HEK293 (cell line): ENCODE data around the gene BAZ2B.

Source experiments
- CTCF ChIA-PET: fragments of 350-600 bp; formaldehyde crosslinking; extraction: SDS; loops from one replicate; lab custom pipeline; 2021; ENCODE audit warnings: antibody characterized with exemption; lab: Yijun Ruan, JAX
- POLR2A ChIA-PET: fragments of 300-600 bp; formaldehyde crosslinking; extraction: SDS; loops from one replicate; lab custom pipeline; 2020; ENCODE audit warnings: antibody characterized with exemption, inconsistent platforms; lab: Yijun Ruan, JAX
- H3K27ac ChIP-seq: fragments of 200-500 bp; sonication (Bioruptor generic); 2 replicates; pipeline ENCODE4 v1.5.1; 2014; ENCODE audit warnings: low read depth, low read length, control low read depth, inconsistent platforms; ENCODE audit errors: extremely low read depth
- H3K36me3 ChIP-seq, 2 experiments: fragments of 200-500 bp in 1 of 2; sonication (Bioruptor generic) in 1 of 2; 1 replicate in 1 of 2; 2 replicates in 1 of 2; pipeline ENCODE4 v1.5.1; 2014 to 2017; ENCODE audit warnings: inconsistent platforms in 2 of 2, low read length in 2 of 2; ENCODE audit not compliant: control insufficient read depth in 2 of 2, insufficient read depth in 1 of 2
- H3K4me1 ChIP-seq: fragments of 200-500 bp; sonication (Bioruptor generic); 2 replicates; pipeline ENCODE4 v1.5.1; 2014; ENCODE audit warnings: mild to moderate bottlenecking, low read length, inconsistent platforms; ENCODE audit not compliant: control insufficient read depth, insufficient read depth
- H3K4me3 ChIP-seq: 2 replicates; pipeline ENCODE4 v1.5.1; 2011; ENCODE audit warnings: low read depth, mild to moderate bottlenecking, control low read depth, low read length, moderate library complexity
- H3K9me3 ChIP-seq: fragments of 200-500 bp; sonication (Bioruptor generic); 2 replicates; pipeline ENCODE4 v1.5.1; 2014; ENCODE audit warnings: low read depth, low read length, inconsistent platforms; ENCODE audit not compliant: control insufficient read depth, insufficient read depth
- ELK4 ChIP-seq: IDR thresholded peaks from 2 replicates; pipeline ENCODE4 v1.6.1; 2011; ENCODE audit warnings: mild to moderate bottlenecking, low read depth, low read length, borderline replicate concordance
- GLIS2 ChIP-seq: fragments of 450-650 bp; formaldehyde crosslinking; IDR thresholded peaks from 2 replicates; pipeline ENCODE4 v1.5.1; 2016; ENCODE audit warnings: missing biosample characterization, missing genetic modification characterization
- KLF1 ChIP-seq: fragments of 450-650 bp; formaldehyde crosslinking; IDR thresholded peaks from 2 replicates; pipeline ENCODE4 v1.5.1; 2016; ENCODE audit warnings: missing biosample characterization, missing genetic modification characterization
- PATZ1 ChIP-seq: fragments of 450-650 bp; formaldehyde crosslinking; IDR thresholded peaks from 2 replicates; pipeline ENCODE4 v1.5.1; 2016; ENCODE audit warnings: missing biosample characterization, missing genetic modification characterization
- PRDM2 ChIP-seq: fragments of 450-650 bp; formaldehyde crosslinking; IDR thresholded peaks from 2 replicates; pipeline ENCODE4 v1.5.1; 2016; ENCODE audit warnings: missing biosample characterization, missing genetic modification characterization, borderline replicate concordance
- SP3 ChIP-seq: fragments of 450-650 bp; formaldehyde crosslinking; IDR thresholded peaks from 2 replicates; pipeline ENCODE4 v1.5.1; 2016; ENCODE audit warnings: missing biosample characterization, missing genetic modification characterization
- YY1 ChIP-seq: fragments of 450-650 bp; formaldehyde crosslinking; IDR thresholded peaks from 2 replicates; pipeline ENCODE4 v1.5.1; 2018; ENCODE audit warnings: missing biosample characterization, missing genetic modification characterization
- ZNF10 ChIP-seq: fragments of 450-650 bp; formaldehyde crosslinking; IDR thresholded peaks from 2 replicates; pipeline ENCODE4 v1.5.1; 2017; ENCODE audit warnings: missing biosample characterization, missing genetic modification characterization
- ZNF16 ChIP-seq: fragments of 450-650 bp; formaldehyde crosslinking; IDR thresholded peaks from 2 replicates; pipeline ENCODE4 v1.5.1; 2016; ENCODE audit warnings: low read depth, missing biosample characterization, missing genetic modification characterization
- ZNF2 ChIP-seq: fragments of 450-650 bp; formaldehyde crosslinking; IDR thresholded peaks from 2 replicates; pipeline ENCODE4 v1.5.1; 2016; ENCODE audit warnings: missing biosample characterization, missing genetic modification characterization
- ZNF24 ChIP-seq: fragments of 450-650 bp; formaldehyde crosslinking; IDR thresholded peaks from 2 replicates; pipeline ENCODE4 v1.5.1; 2016; ENCODE audit warnings: missing biosample characterization, missing genetic modification characterization
- ZNF548 ChIP-seq: fragments of 450-650 bp; formaldehyde crosslinking; IDR thresholded peaks from 2 replicates; pipeline ENCODE4 v1.5.1; 2016; ENCODE audit warnings: missing biosample characterization, missing genetic modification characterization
- ZNF549 ChIP-seq: fragments of 450-650 bp; IDR thresholded peaks from 2 replicates; pipeline ENCODE4 v1.5.1; 2018; ENCODE audit warnings: missing biosample characterization, missing genetic modification characterization, mild to moderate bottlenecking, inconsistent platforms, moderate library complexity
- ZNF624 ChIP-seq: fragments of 450-650 bp; formaldehyde crosslinking; IDR thresholded peaks from 2 replicates; pipeline ENCODE4 v1.5.1; 2017; ENCODE audit warnings: missing biosample characterization, missing genetic modification characterization
- ZNF677 ChIP-seq: fragments of 450-650 bp; IDR thresholded peaks from 2 replicates; pipeline ENCODE4 v1.5.0; 2018; ENCODE audit warnings: missing biosample characterization, mild to moderate bottlenecking, missing genetic modification characterization, moderate library complexity
- ZNF768 ChIP-seq: fragments of 450-650 bp; formaldehyde crosslinking; IDR thresholded peaks from 2 replicates; pipeline ENCODE4 v1.5.1; 2018; ENCODE audit warnings: missing biosample characterization, mild to moderate bottlenecking, missing genetic modification characterization

BAZ2B gene

GRCh38 chr2:159559034-159559433 lies 57.3 kb downstream of the BAZ2B start (continued):
- TF ChIP-seq ELK4: no peak
- no peak for TF ChIP-seq KLF1 (tag by site-specific recombination)
- TF ChIP-seq ZNF16: no peak
- no peak for TF ChIP-seq YY1 (tag by site-specific recombination)
- no peak for TF ChIP-seq ZNF548 (tag by site-specific recombination)

GRCh38 chr2:159558479-159558878 lies 57.9 kb downstream of the BAZ2B start:
- ChIA-PET CTCF (interaction anchor here (1.0 kb wide), 1 partner anchor 154 kb away, joined by 3 read pairs; the partner anchor contains the start of gene MARCHF7), POLR2A (no interaction called here)
- Histone ChIP-seq H3K27ac (no peak overlapping the region), H3K9me3 (no peaks in the 10 kb centered on the region), H3K4me1 (no peaks in the 10 kb centered on the region), H3K36me3 (no peaks in the 10 kb centered on the region), H3K4me3 (no peak overlapping the region)
- TF ChIP-seq GLIS2: no peak
- TF ChIP-seq ZNF549: no peak
- no peak for TF ChIP-seq ZNF677 (tag by site-specific recombination)
- TF ChIP-seq ZNF10 (tag by site-specific recombination): no peak
- no peak for TF ChIP-seq SP3 (tag by site-specific recombination)
- TF ChIP-seq ZNF548 (tag by site-specific recombination): no peak
- TF ChIP-seq PRDM2 (tag by site-specific recombination): no peak
- no peak for TF ChIP-seq ZNF24 (tag by site-specific recombination)
- no peak for TF ChIP-seq ELK4
- TF ChIP-seq ZNF624 (tag by site-specific recombination): no peak
- no peak for TF ChIP-seq PATZ1 (tag by site-specific recombination)
- no peak for TF ChIP-seq ZNF768 (tag by site-specific recombination)
- no peak for TF ChIP-seq ZNF2 (tag by site-specific recombination)
